H1 (cell line): ENCODE measurements around the gene ZNF30. TPM values are rescaled to one million over a fixed set of nuclear protein-coding genes. Genes with fewer than 3 reads are reported as not detected.

Experiments used
- CTCF ChIA-PET: fragments of 300-600 bp; sonication (Branson Sonifier 250); formaldehyde crosslinking; loops from one replicate; lab custom pipeline; 2021; ENCODE audit not compliant: partially characterized antibody; lab: Charles Lee
- POLR2A ChIA-PET: fragments of 300-600 bp; sonication (Branson Sonifier 250); formaldehyde crosslinking; loops from one replicate; lab custom pipeline; 2021; ENCODE audit warnings: inconsistent platforms; ENCODE audit not compliant: partially characterized antibody; lab: Charles Lee
- DNase-seq, 2 experiments: peaks; one replicate each; pipeline versions ENCODE4 v3.0.0 to v3.0.0-alpha.2; 2010 to 2022; ENCODE audit warnings: low spot score in 2 of 2, low read depth in 1 of 2, mixed read lengths in 1 of 2
- FAIRE-seq: peaks from 2 replicates; lab custom pipeline; 2011; peaks lifted over from hg19 to GRCh38; lab: Jason Lieb, UNC
- H2AFZ ChIP-seq: 2 replicates; pipeline ENCODE4 v1.8.1; 2012; ENCODE audit warnings: low read length, inconsistent platforms
- H2AK5ac ChIP-seq: 2 replicates; pipeline ENCODE4 v1.6.1; 2013; ENCODE audit warnings: low read depth, low read length
- H2BK120ac ChIP-seq: replicated peaks from 2 replicates; pipeline ENCODE3; 2013; ENCODE audit warnings: low read depth, low read length, inconsistent platforms
- H2BK12ac ChIP-seq: 2 replicates; pipeline ENCODE4 v1.6.1; 2013; ENCODE audit warnings: low read depth, low read length
- H2BK15ac ChIP-seq: 2 replicates; pipeline ENCODE4 v1.6.1; 2013; ENCODE audit warnings: low read length
- H2BK20ac ChIP-seq: 2 replicates; pipeline ENCODE4 v1.6.1; 2013; ENCODE audit warnings: low read length
- H2BK5ac ChIP-seq: 2 replicates; pipeline ENCODE4 v1.6.1; 2013; ENCODE audit warnings: low read depth, low read length
- H3K14ac ChIP-seq: 2 replicates; pipeline ENCODE4 v1.6.1; 2013; ENCODE audit warnings: inconsistent platforms; ENCODE audit not compliant: insufficient read length
- H3K18ac ChIP-seq: 2 replicates; pipeline ENCODE4 v1.6.1; 2013; ENCODE audit warnings: low read length; ENCODE audit errors: extremely low read depth
- H3K23ac ChIP-seq: 2 replicates; pipeline ENCODE4 v1.6.1; 2013; ENCODE audit warnings: inconsistent platforms; ENCODE audit not compliant: insufficient read length
- H3K23me2 ChIP-seq: 2 replicates; pipeline ENCODE4 v1.6.1; 2013; ENCODE audit warnings: low read depth, low read length
- H3K27ac ChIP-seq: 2 replicates; pipeline ENCODE4 v1.6.1; 2011; ENCODE audit warnings: low read depth, low read length, inconsistent platforms
- H3K27me3 ChIP-seq, 4 experiments: replicated peaks in 1 of 4; 1 replicate in 1 of 4; 2 replicates in 3 of 4; pipeline versions ENCODE4 v1.6.1 to v1.8.1; 2011 to 2013; ENCODE audit warnings: low read length in 3 of 4, mild to moderate bottlenecking in 3 of 4, inconsistent platforms in 2 of 4, mixed read lengths in 2 of 4, moderate library complexity in 1 of 4; ENCODE audit not compliant: control insufficient read depth in 3 of 4, insufficient read depth in 3 of 4; ENCODE audit errors: extremely low read depth in 1 of 4
- H3K36me3 ChIP-seq, 4 experiments: 2 replicates each; pipeline versions ENCODE4 v1.6.1 to v1.8.1; 2011 to 2013; ENCODE audit warnings: mild to moderate bottlenecking in 4 of 4, low read length in 3 of 4, moderate library complexity in 2 of 4, control low read depth in 1 of 4, inconsistent platforms in 1 of 4; ENCODE audit not compliant: insufficient read depth in 4 of 4, control insufficient read depth in 2 of 4
- H3K4ac ChIP-seq: replicated peaks from 2 replicates; pipeline ENCODE3; 2013; ENCODE audit warnings: low read length, low read depth, mixed read lengths, inconsistent platforms; ENCODE audit not compliant: insufficient read length
- H3K4me1 ChIP-seq, 4 experiments: replicated peaks in 1 of 4; 1 replicate in 1 of 4; 2 replicates in 3 of 4; pipeline versions ENCODE4 v1.6.1 to v1.8.1; 2011 to 2013; ENCODE audit warnings: low read length in 3 of 4, inconsistent platforms in 2 of 4, mixed read lengths in 1 of 4; ENCODE audit not compliant: insufficient read depth in 4 of 4, control insufficient read depth in 3 of 4
- H3K4me2 ChIP-seq, 2 experiments: 2 replicates each; pipeline versions ENCODE4 v1.6.1 to v1.8.1; 2011 to 2013; ENCODE audit warnings: low read depth in 2 of 2, low read length in 2 of 2, control low read depth in 1 of 2, inconsistent platforms in 1 of 2, mild to moderate bottlenecking in 1 of 2; ENCODE audit not compliant: insufficient read depth in 1 of 2
- H3K4me3 ChIP-seq, 4 experiments: fragments of 200-600, 300-600 bp in 1 of 4; sonication (generic), shearing (Covaris generic), sonication (Bioruptor Twin) in 1 of 4; 2 replicates each; pipeline versions ENCODE4 v1.5.1 to v1.8.1; 2011 to 2016; ENCODE audit warnings: low read length in 4 of 4, low read depth in 3 of 4, control low read depth in 2 of 4, inconsistent platforms in 2 of 4, mild to moderate bottlenecking in 2 of 4, mixed read lengths in 1 of 4, moderate library complexity in 1 of 4; ENCODE audit not compliant: insufficient read depth in 2 of 4; ENCODE audit errors: extremely low read depth in 1 of 4
- H3K56ac ChIP-seq: replicated peaks from 2 replicates; pipeline ENCODE3; 2013; ENCODE audit warnings: low read depth, mild to moderate bottlenecking, mixed read lengths, low read length, inconsistent platforms; ENCODE audit not compliant: insufficient read length
- H3K79me1 ChIP-seq: 2 replicates; pipeline ENCODE4 v1.6.1; 2013; ENCODE audit warnings: low read depth, low read length, control low read depth
- H3K79me2 ChIP-seq, 2 experiments: 2 replicates each; pipeline versions ENCODE4 v1.6.1 to v1.8.1; 2012 to 2013; ENCODE audit warnings: low read length in 2 of 2, mild to moderate bottlenecking in 2 of 2, inconsistent platforms in 1 of 2; ENCODE audit not compliant: insufficient read depth in 2 of 2, control insufficient read depth in 1 of 2
- H3K9ac ChIP-seq, 4 experiments: replicated peaks in 1 of 4; 1 replicate in 1 of 4; 2 replicates in 3 of 4; pipeline versions ENCODE4 v1.6.1 to v1.8.1; 2011 to 2013; ENCODE audit warnings: low read depth in 3 of 4, low read length in 3 of 4, control low read depth in 2 of 4, mild to moderate bottlenecking in 2 of 4, moderate library complexity in 2 of 4, inconsistent platforms in 1 of 4; ENCODE audit errors: extremely low read depth in 1 of 4
- H3K9me3 ChIP-seq, 2 experiments: 2 replicates each; pipeline versions ENCODE4 v1.6.1 to v1.8.1; 2012 to 2013; ENCODE audit warnings: mild to moderate bottlenecking in 2 of 2, moderate library complexity in 2 of 2, control low read depth in 1 of 2, inconsistent platforms in 1 of 2, low read depth in 1 of 2, low read length in 1 of 2, mixed read lengths in 1 of 2; ENCODE audit not compliant: insufficient read depth in 2 of 2
- H4K20me1 ChIP-seq, 2 experiments: replicated peaks in 1 of 2; 2 replicates each; pipeline versions ENCODE3 to v1.8.1; 2011 to 2013; ENCODE audit warnings: inconsistent platforms in 2 of 2, low read length in 2 of 2, mild to moderate bottlenecking in 1 of 2; ENCODE audit not compliant: insufficient read depth in 2 of 2, control insufficient read depth in 1 of 2
- H4K5ac ChIP-seq: 2 replicates; pipeline ENCODE4 v1.6.1; 2013; ENCODE audit warnings: low read length, low read depth, mixed read lengths, inconsistent platforms; ENCODE audit not compliant: insufficient read length
- H4K8ac ChIP-seq: 2 replicates; pipeline ENCODE4 v1.8.0; 2013; ENCODE audit warnings: mild to moderate bottlenecking, moderate library complexity, low read length, inconsistent platforms; ENCODE audit not compliant: insufficient read depth; ENCODE audit errors: extremely low read depth
- H4K91ac ChIP-seq: replicated peaks from 2 replicates; pipeline ENCODE3; 2013; ENCODE audit warnings: low read length, mixed read lengths, inconsistent platforms; ENCODE audit not compliant: insufficient read length
- CBX5 ChIP-seq: fragments of 300-800, 300-1000 bp; sonication (generic); IDR thresholded peaks from 2 replicates; pipeline ENCODE4 v1.7.1; 2016; ENCODE audit warnings: antibody characterized with exemption, low read length, low read depth
- CTCF ChIP-seq, 3 experiments: IDR thresholded peaks; 1 replicate in 2 of 3; 2 replicates in 1 of 3; pipeline versions ENCODE4 v1.5.1 to v1.6.1; 2011; ENCODE audit warnings: low read length in 3 of 3, mild to moderate bottlenecking in 3 of 3, inconsistent platforms in 2 of 3, low read depth in 1 of 3, moderate library complexity in 1 of 3; ENCODE audit not compliant: insufficient read depth in 1 of 3; ENCODE audit errors: control extremely low read depth in 1 of 3
- POLR2AphosphoS5 ChIP-seq: IDR thresholded peaks from 2 replicates; pipeline ENCODE4 v1.6.1; 2011; ENCODE audit warnings: low read depth, low read length
- WGBS, 2 experiments: shearing (Covaris generic) in 1 of 2; methylation state at CpG; one replicate each; pipeline versions ENCODE4 v1.1.6 to v1.1.7; 2013 to 2015; ENCODE audit warnings: low lambda C conversion rate in 2 of 2, mixed read lengths in 2 of 2, inconsistent platforms in 1 of 2, low coverage in 1 of 2, missing lambda C conversion rate in 1 of 2; ENCODE audit not compliant: insufficient replicate concordance in 2 of 2, insufficient coverage in 1 of 2, insufficient read length in 1 of 2; ENCODE audit errors: extremely low coverage in 1 of 2, missing lambda C conversion rate in 1 of 2; 5-methylcytosine and 5-hydroxymethylcytosine counted together
- polyA plus RNA-seq, 7 experiments: library from polyadenylated mRNA; depleted of rRNA in 3 of 7; stranded (reverse) in 5 of 7; unstranded in 2 of 7; fragments of >200 nt in 5 of 7; fragments of 200-250 nt in 2 of 7; gene quantifications; 1 replicate in 5 of 7; 2 replicates in 1 of 7; 4 replicates in 1 of 7; pipeline versions ENCODE4 v1.2.1 to v1.2.3, GENCODE V29; 2011 to 2013; ENCODE audit warnings: missing spikeins in 2 of 7, mixed read lengths in 2 of 7
- total RNA-seq: library from RNA; stranded (reverse); fragmentation: NEBNext Ultra II Directional; extraction: Animal tissue kit (Norgen Biotek cat#: 25700); gene quantifications from 2 replicates; pipeline ENCODE4 v1.2.1, GENCODE V29; 2021

Gene ZNF30
- total and polyA plus RNA-seq, 2 of the 8 experiments (the other 6 are each of a cell fraction or from before 2014, with no cell fraction given) = 2.0 to 4.7 TPM

- Histone ChIP-seq H4K5ac (no peak overlapping the region), H3K18ac (no peak overlapping the region), H2BK15ac (no peak overlapping the region), H4K20me1 (no peaks in the 10 kb centered on the region), H2AK5ac (no peak overlapping the region), H2BK5ac (no peak overlapping the region), H3K56ac (no peak overlapping the region), H3K4ac (no peak overlapping the region), H2BK12ac (no peak overlapping the region), H3K79me2 (no peaks in the 10 kb centered on the region), H3K14ac (no peak overlapping the region), H3K36me3 (peaks cover 0 to 3% (median 0%) of the 10 kb centered on the region in 4 experiments; a peak in 1 of 8 replicates), H3K4me3 (no peak overlapping the region), H4K8ac (no peak overlapping the region), H3K9ac (no peak overlapping the region), H2BK120ac (no peak overlapping the region), H3K27me3 (no peaks in the 10 kb centered on the region; a peak in 1 of 7 replicates), H2BK20ac (no peak overlapping the region), H3K27ac (no peak overlapping the region), H3K23ac (no peak overlapping the region), H3K79me1 (no peaks in the 10 kb centered on the region), H2AFZ (no peak overlapping the region), H3K23me2 (no peaks in the 10 kb centered on the region; the same call in 1 of the 2 replicates), H3K4me2 (no peak overlapping the region), H3K9me3 (peaks cover 7 to 14% of the 10 kb centered on the region in 2 experiments), H3K4me1 (peaks cover 0 to 8% (median 3%) of the 10 kb centered on the region in 4 experiments; a peak in 3 of 7 replicates), H4K91ac (no peak overlapping the region)
- WGBS, 2 experiments = 93% methylated on average over 6 of the region's 6 CpGs; no CpG with 5 or more reads in 1 of the 2 experiments
- no peak for FAIRE-seq
- ChIA-PET POLR2A (no interaction called here), CTCF (interaction anchor here (1.3 to 15.1 kb wide), 2 partner anchors 42 to 56 kb away, joined by 3 to 174 read pairs; no protein-coding TSS in a partner anchor)
- TF ChIP-seq CTCF (IDR thresholded peaks at IDR 0.05; ENCODE audit: control extremely low read depth in 1 of 3, insufficient read depth in 1 of 3, low read depth in 1 of 3, low read length in 3 of 3) = no peak
- no peak for TF ChIP-seq POLR2AphosphoS5
- no peak for TF ChIP-seq CBX5
- DNase-seq = no peak
These were observed 43.0 kb downstream of the ZNF30 start for GRCh38 chr19:34969721-34970120.
